Sciatic nerve (tissue), 2 donors: Measurements from ENCODE around the gene NKX2-2. TPM values are rescaled to one million over a fixed set of nuclear protein-coding genes. Genes with fewer than 3 reads are reported as not detected.

Source experiments
- ATAC-seq: fragments of 200-7000 bp; cut with Tn5 transposase; one replicate; pipeline ENCODE4 v1.9.1; 2020; ENCODE audit warnings: mild to moderate bottlenecking, moderate library complexity
- DNase-seq: peaks from one replicate; pipeline ENCODE4 v3.0.0-alpha.2; 2020; ENCODE audit warnings: low spot score
- intact Hi-C: fragments of 100-400 bp; cut with DNase I; formaldehyde crosslinking; loops from one replicate; pipeline ENCODE4 v1.14.2; 2022
- total RNA-seq: library from RNA; stranded (reverse); fragmentation: NEBNext Ultra II Directional; extraction: Animal tissue kit (Norgen Biotek cat#: 25700); gene quantifications from one replicate; pipeline ENCODE4 v1.2.1, GENCODE V29; 2021
- donor health status: DM: no; HTN: no; CAD: no.
- donor health status: DM: no; HTN: no; CAD: no.

Gene NKX2-2
- total RNA-seq, 1 donor from 2014 or later = not detected

DNA sequence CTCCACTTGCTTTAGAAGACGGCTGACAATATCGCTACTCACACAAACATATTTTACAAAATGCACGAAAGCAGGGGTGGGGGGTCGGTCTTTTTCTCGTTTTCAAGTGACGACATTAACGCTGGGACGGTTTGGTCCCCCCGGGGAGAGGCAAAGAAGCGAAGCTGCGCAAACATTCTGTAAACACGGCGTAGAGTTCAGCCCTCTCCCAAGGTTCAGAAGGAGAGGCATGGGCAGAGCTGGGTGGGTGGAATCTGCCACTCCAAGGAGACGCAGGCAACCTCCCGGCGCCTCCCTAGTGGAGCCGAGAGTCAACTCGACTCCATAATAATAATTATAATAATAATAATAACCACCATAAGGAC is 2.4 kb downstream of the NKX2-2 start:
- intact Hi-C loops = no loop called here
- no peak for DNase-seq
- no peak for ATAC-seq

DNA sequence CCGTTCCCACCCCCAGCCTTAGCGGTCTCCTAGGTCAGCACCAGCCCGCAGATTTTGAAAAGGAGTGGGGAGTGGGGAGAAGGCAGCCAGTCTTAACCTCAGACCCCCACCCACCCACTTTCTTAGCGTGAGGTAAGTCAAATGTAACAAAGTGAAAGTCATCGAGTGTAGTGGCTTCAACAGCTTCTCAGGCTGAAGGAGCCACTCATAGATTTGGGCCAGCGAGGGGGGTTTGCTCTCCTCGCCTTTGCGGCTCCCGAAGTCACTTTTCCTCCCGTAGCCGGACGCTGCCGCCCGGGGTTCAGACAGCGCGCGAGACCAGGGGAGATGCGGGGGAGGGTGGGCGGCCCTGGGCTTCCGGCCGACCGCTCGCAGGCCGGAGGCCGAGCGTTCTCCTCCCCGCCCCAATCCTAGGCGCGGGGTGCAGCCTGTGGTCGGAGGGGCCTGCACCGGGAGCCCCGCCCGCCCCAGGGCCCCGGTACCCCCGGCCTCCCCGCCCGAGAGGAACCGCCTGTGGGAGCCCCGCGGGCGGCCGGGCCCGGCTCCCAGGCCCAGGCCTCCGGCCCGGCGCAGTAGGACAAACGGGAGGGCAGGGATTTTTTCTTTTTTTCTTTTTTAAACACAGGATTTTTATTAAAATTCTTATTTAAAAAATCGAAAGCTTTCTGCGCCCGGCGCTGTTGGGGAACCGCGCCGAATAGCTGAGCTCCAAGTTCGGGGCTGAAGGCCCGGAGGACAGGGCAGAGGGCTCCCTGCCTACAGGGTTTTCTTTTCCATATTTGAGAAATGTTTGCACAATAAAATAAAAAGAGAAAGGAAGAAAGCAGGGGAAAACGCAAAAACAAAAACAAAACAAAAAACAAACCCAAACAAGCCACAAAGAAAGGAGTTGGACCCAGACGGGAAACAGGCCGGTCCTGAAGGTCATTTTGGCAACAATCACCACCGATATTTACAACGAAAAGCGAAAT is 3.2 kb downstream of the NKX2-2 start:
- intact Hi-C loops = no loop called here
- no peak for ATAC-seq
- DNase-seq = no peak

DNA sequence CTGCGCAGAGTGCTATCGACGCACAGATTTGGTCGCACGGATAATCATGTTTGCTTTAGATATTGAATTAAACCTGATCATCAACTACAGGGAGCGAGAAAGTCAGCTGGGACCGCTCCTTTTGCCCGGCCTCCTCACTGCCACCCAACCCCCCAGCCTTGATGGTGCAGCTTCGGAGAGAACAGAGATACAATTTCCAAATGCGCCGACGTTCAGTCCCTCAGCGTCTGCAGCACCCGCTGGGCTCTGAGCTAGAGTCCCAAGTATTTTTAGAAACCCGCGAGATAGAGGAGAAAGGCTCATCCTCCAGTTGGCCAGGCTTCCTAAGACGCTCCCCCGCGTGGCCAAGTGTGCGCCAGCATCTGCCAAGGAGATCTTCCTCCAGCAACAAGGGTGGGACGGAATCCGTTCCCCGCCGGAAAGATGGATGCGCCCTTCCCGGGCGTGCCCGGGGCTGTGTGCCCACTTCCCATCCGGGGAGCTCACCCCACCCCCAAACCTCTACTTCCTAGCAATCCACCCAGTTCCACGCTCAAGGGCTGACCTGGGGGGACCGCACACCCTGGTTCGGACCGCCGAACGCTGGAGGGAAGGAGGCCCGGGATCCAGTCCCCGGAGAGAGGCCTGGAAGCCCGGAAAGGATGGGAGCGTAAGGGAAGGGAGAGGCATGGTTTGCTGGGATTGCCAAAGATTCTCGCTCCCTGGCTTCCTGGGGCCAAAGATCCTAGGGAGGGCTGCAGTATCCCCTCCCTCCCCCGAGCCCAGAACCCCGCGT is 4.1 kb downstream of the NKX2-2 start:
- intact Hi-C loops = loop anchor here (10.0 kb wide), 2 partner anchors 275 to 645 kb away; no protein-coding TSS in a partner anchor
- no peak for DNase-seq
- ATAC-seq = no peak

DNA sequence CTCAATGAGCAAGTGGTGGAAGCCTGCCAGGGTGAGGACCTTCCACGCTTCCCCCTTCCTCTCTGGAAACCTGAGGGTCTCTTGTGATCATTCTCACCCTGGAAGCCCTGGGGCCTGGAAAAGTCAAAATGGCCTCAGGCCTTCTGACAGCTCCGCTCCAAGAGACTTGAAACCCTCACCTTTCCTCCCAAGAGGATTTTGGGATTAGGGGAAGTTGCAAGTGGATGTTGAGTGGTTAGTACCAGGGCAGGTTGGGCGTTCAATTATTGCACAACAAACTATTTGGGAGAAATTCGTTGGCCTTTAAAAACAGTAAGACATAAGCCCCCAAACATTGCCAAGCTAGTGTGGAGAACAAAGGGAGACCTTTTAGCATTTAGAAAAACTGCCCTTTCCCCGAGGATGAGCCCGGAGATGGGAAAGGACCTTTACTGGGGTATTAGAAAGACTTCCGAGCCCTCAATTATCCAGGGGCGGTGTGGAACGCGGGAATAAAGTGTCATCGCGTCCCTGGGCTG is 4.7 kb downstream of the NKX2-2 start:
- no peak for DNase-seq
- no peak for ATAC-seq
- intact Hi-C loops = loop anchor here (10.0 kb wide), 2 partner anchors 274 to 644 kb away; no protein-coding TSS in a partner anchor

DNA sequence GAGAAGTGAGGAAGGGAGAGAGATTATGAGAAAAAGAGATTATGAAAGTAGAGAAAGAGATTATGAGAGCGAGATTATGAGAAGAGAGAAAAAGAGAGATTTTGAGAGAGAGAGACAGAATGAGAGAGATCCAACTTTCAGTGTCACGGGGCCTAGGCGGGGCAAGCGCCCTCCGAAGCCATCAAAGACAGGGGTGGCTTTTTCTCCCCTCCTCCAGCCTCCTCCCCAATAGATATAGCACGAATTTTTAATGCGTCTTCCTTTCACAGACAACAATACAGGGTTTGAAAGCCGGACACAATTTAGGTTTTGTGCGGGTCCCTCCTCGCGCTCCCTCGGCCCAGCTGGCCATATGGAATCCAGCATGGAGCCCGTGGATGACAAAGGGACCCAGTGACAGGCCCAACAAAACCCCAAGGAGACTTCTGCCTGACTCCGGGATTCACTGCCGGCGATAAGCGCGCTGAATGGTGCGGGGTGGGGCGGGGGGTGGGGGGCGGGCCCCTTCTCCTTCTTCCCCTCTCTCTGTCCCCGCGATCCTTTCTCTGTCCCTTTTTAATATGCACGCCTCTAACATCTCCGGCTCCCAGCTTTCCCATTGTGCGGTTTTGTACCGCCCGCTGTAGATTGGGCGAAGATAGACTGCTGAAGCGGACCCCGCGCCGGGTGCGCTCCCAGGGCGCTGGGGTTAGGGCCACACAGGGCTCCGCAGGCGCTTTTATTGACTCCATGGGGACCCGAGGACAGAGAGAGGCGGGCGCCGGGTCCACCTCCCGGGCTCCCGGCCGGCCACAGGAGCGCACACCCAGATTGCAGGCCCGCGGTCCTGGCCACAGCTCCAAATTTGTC is 5.4 kb downstream of the NKX2-2 start:
- ATAC-seq (no peak), DNase-seq (no peak)
- intact Hi-C loops = loop anchor here (10.0 kb wide), 2 partner anchors 274 to 644 kb away; no protein-coding TSS in a partner anchor

DNA sequence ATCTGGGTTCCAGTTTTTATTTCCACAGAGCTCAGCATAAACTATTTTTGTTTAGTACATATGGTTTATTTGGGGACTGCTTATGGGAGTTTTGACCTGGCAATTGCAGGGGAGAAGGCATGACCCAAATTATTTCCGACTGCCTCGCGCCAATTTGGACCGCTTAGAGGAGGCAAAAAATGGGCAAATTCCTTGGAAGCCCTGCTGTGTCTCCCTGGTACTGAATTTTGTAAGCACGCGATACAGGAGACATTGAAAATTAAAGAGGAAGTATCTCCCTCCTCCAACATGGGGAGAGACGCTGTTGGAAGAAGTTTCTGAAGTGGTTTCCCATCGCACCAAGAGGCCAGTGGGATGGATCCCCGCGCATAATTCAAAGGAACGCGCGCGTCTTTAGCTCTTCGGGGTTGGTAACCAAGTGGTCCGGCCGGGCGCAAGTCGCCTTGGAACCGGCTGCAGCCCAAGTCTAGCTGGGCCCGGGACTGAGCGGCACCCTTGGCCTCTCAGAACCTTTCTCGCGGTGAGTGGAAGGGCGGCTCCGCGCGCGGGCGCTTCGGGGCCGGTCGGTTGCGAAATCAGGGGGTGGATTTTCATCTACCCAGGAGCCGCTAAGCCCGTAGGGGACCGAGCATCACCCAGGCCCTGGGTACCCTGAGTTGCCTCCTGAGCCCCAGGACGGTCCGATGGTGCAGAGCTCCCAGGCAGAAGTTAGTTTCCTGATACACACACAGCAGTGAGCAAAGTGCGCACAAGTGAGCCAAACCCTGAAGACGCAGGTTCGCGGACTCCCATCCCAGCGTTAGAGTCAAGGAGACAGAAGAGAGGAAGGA is 6.2 kb downstream of the NKX2-2 start:
- intact Hi-C loops = loop anchor here (10.0 kb wide), 2 partner anchors 273 to 643 kb away; no protein-coding TSS in a partner anchor
- DNase-seq = no peak
- no peak for ATAC-seq

DNA sequence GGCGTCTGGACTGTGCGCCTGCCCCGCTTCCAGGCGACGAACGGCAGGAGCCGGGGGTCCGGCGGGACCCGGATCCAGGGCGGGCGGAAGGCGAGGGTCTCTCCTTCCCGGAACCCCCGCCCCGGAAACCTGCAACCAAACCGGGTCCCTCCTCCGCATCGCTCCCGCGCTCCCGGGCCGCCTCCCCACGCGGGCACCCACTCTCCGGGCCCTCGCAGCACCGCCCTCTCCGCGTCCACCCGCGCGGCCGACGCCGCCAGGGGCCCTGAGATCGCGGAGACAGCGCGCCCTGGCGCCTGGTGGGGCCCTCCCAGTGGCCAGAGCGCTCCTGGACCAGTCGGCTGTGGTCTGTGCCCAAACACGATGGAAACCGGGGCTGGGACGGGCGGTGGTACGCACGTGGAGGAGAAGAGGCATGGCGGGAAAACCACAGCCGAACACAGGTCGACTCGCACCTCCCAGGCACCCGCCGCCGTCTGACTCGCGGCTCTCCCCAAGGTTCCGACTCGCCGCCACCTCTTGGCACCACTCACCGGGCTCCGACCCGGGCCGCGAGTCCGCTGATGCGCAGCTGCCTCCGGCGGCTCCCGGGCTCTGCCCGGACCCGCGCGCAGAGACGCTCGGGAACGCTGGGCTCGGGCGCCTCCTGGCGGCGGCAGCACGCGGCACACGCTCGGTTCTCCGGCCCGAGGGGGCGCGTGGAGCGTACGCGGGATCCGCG is 7.9 kb downstream of the NKX2-2 start:
- ATAC-seq (no peak), DNase-seq (no peak)
- intact Hi-C loops = loop anchor here (10.0 kb wide), 2 partner anchors 271 to 641 kb away; no protein-coding TSS in a partner anchor

DNA sequence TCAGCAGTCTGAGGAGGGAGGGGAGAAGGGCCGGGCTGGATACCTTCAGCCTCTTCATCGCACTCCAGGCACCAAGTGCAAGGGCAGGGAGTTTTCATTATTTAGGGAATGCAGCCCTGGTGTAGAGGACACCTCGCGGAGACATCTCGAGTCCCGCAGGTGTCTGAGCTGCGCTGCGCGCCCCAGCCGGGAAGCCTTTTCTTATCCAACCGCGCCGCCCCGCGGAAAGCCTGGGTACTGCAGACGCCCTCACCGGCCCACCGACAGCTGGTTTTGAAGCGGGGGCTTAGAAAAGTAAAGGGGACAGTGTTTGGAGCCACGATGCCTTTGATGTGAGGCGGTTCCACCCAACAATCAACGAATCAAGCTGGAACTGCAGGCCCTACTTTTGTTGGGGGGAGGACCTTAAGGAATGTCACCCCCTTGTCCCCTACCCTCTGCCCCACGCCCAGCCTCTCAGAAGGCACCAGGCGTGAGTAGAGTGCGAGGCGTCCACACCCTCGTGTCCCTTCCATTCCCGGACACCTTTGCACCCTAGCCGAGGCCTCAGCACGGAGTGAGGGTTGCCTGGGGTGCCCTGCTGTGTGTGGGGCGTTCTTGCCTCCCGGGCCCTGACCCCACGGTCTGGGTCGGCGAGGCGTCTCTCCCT is 8.6 kb downstream of the NKX2-2 start:
- DNase-seq (peak; percentile 80), ATAC-seq (peak; percentile 45)
- intact Hi-C loops = loop anchor here (10.0 kb wide), 2 partner anchors 270 to 640 kb away; no protein-coding TSS in a partner anchor

DNA sequence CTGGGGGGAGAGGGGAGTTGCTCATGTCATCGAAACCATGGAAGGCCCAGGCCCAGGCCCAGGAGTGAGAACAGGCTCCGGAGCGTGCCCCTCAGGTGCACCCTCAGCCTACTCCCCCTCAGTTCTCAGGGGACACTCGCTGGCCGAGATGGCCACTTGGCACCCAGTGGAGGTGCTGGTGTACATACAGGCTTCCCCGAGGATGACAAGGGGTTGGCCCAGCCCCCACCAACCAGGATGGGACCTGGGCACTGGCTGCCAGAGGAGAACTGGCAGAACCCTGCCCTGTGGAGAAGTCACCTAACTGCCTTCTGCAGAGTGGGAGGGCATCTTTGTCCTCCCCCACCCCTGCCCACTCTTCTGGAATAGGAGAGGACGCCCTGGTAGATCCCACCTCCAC is 9.5 kb downstream of the NKX2-2 start:
- DNase-seq (no peak), ATAC-seq (no peak)
- intact Hi-C loops = loop anchor here (10.0 kb wide), 2 partner anchors 270 to 640 kb away; no protein-coding TSS in a partner anchor

DNA sequence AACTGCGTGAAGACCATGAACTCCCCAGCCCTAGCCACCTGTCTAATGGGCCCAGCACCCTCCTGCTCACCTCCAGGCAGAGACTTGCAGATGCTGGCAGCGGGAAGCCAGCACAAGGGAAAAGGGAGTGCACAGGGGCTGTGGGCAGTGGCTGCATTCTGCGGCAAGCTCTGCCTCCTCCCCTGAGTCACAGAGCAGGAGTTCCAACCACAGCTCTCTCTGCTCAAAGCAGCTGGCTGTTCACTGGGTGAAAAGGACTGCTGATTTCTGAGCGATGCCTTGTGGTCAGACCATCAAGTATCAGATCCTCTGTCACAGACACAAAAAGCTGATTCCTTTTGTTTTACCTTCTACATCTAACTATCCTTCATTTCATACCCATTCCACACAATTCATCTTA is 10.5 kb downstream of the NKX2-2 start:
- intact Hi-C loops = loop anchor here (10.0 kb wide), 2 partner anchors 269 to 639 kb away; no protein-coding TSS in a partner anchor
- no peak for ATAC-seq
- DNase-seq = no peak

DNA sequence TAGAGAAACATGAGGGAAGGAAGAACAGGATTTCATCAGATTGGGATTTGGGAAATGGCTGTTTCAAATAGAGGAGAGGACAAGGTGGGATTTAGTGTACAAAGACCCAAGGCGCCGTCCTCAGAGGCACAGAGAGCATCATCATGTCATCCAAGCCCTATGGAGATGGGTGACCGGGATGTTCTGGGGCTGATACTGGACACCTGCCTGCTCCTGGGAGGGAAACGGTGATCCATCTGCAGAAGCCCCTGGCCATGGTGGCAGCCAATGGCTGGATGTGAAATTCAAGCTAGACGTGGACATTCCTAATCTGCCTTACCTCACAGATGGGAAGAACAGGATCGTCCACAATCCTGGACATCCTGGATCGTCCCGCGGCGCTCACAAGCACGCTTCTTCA is 12.7 kb downstream of the NKX2-2 start:
- DNase-seq = no peak
- no peak for ATAC-seq
- intact Hi-C loops = loop anchor here (10.0 kb wide), 2 partner anchors 266 to 636 kb away; no protein-coding TSS in a partner anchor

DNA sequence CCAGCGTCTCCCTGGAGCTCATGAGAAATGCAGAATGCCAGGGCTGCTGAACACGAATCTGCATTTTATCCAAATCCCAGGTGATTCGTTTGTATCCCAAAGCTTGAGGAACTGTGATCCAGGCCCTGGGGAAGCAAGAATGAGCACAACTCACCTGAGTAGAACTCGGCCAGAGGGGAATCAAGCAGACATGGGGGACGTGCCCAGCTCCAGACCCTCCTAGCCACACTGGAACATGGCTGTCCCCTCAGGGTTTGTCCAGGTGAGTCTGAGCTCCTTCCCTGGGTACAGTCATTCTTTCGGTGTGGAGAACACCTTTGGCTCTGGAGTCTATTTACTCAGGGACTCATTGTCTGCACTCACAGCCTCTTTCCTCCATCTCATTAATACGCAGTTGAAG is 13.3 kb downstream of the NKX2-2 start:
- ATAC-seq (no peak), DNase-seq (no peak)
- intact Hi-C loops = loop anchor here (10.0 kb wide), 2 partner anchors 266 to 636 kb away; no protein-coding TSS in a partner anchor

DNA sequence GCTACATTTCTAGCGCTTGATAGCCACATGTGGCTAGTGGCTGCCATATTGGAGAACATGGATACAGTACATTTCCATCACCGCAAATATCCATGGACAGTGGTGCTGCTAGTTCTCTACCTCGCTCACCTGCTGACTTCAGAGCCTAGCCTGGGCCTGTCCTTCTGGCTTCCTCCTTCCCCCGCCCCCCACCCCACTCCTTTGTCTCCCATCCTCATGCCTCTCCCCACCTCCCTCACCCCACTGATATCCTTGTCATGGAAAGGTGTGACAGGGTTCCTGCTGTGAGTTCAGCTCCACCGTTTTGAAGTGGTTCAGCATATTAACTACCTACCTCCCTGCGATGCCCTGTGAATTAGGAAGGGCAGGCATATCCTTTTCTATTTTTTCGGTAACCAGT is 14.2 kb downstream of the NKX2-2 start:
- intact Hi-C loops = loop anchor here (10.0 kb wide), 2 partner anchors 265 to 635 kb away; no protein-coding TSS in a partner anchor
- DNase-seq (no peak), ATAC-seq (no peak)

DNA sequence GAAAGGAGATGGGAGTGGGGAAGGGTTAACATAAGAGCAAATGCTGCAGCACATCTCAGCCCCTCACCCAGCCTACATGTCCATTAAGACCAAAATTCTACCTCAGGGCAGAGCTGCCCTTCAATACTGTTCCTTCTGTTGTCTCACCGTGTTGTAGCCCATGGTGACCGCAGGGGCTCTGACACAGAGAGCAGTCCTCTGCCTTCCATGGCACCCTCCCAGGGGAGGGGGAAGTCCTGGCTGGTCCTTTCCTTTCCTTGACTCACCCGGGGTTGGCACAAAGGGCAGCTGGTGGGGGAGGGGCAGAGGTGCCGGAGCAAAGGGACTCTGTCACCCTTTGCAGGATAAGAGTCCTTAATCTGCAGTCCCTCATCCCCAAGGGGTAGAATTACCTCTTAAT is 15.2 kb downstream of the NKX2-2 start:
- intact Hi-C loops = no loop called here
- DNase-seq (no peak), ATAC-seq (no peak)

DNA sequence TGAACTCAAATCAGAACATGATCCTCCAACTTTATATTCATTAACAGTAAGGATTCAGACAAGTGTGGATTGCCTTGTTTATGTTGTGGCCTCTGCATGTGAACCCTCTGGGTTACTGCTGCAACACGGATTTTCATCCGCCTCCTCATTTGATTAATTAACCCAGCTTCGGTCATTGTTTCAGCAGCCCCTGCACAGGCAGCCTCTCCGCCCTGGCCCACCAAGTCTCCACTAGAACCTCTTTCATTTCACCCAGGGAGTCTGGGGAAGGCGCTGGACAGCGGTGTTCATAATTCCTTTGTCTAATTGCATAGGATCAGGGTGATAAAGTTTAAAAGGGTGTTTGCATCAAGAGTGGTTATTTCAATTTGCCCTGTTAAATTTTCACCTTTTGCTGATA is 15.7 kb downstream of the NKX2-2 start:
- DNase-seq (no peak), ATAC-seq (no peak)
- intact Hi-C loops = no loop called here

DNA sequence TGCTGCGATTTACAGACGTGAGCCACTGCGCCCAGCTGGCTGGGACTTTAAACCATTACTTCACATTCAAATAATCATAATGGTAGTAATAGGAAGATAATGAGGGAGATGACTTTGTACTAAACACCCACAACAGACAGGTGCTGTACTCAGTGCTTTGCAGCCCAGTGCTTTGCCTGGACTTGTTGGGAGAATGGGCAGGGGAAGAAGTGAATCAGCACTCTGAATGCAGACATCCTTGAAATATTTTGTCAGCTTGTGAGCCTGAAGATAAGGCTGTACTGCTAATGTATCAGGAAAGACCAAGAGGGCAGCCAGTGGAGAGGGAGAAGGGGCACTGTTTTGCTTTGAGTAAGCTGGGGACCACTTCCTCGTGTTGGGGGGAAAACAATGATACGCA is 17.4 kb downstream of the NKX2-2 start:
- DNase-seq (no peak), ATAC-seq (no peak)
- intact Hi-C loops = no loop called here
